Esophagus (tissue), 2 donors: Measurements from ENCODE around the gene KRABD2.
A peak's percentile ranks its signal among the peaks of the same experiment; 100 is the strongest.
"Not testable (repeated sequence)": the region's sequence is repeated elsewhere in the genome, so short reads cannot be mapped to it uniquely, and the experiment has no call there.

Experiments
- H3K27ac ChIP-seq, 2 donors: one replicate each; pipeline ENCODE4 v1.5.1; 2013; ENCODE audit warnings: low read depth in 2 of 2, mild to moderate bottlenecking in 2 of 2, inconsistent platforms in 1 of 2, low read length in 1 of 2, moderate library complexity in 1 of 2
- H3K27me3 ChIP-seq, 2 donors: one replicate each; pipeline ENCODE4 v1.6.1; 2013; ENCODE audit warnings: low read length in 2 of 2, control low read depth in 1 of 2, mild to moderate bottlenecking in 1 of 2; ENCODE audit not compliant: insufficient read depth in 2 of 2, control insufficient read depth in 1 of 2
- H3K36me3 ChIP-seq, 2 donors: one replicate each; pipeline ENCODE4 v1.6.1; 2013; ENCODE audit warnings: low read length in 1 of 2; ENCODE audit not compliant: control insufficient read depth in 2 of 2, insufficient read depth in 2 of 2
- H3K4me1 ChIP-seq, 2 donors: one replicate each; pipeline ENCODE4 v1.6.1; 2013; ENCODE audit warnings: low read length in 1 of 2; ENCODE audit not compliant: control insufficient read depth in 2 of 2, insufficient read depth in 2 of 2
- H3K4me3 ChIP-seq, 2 donors: one replicate each; pipeline ENCODE4 v1.5.1; 2013; ENCODE audit warnings: low read length in 2 of 2, mild to moderate bottlenecking in 2 of 2, low read depth in 1 of 2, moderate library complexity in 1 of 2
- H3K9me3 ChIP-seq, 2 donors: one replicate each; pipeline ENCODE4 v1.6.1; 2013; ENCODE audit warnings: mild to moderate bottlenecking in 2 of 2, low read depth in 1 of 2, low read length in 1 of 2, moderate library complexity in 1 of 2; ENCODE audit not compliant: control insufficient read depth in 2 of 2, insufficient read depth in 1 of 2
- WGBS, 2 donors: extraction: QIAGEN DNeasy Blood & Tissue Kit; methylation state at CpG; one replicate each; pipeline ENCODE4 v1.1.7; 2013; 5-methylcytosine and 5-hydroxymethylcytosine counted together
- donor health status: healthy with polysubstance abuse.
- donor health status: Bipolar disorder and iron deficiency.

KRABD2 gene

DNA sequence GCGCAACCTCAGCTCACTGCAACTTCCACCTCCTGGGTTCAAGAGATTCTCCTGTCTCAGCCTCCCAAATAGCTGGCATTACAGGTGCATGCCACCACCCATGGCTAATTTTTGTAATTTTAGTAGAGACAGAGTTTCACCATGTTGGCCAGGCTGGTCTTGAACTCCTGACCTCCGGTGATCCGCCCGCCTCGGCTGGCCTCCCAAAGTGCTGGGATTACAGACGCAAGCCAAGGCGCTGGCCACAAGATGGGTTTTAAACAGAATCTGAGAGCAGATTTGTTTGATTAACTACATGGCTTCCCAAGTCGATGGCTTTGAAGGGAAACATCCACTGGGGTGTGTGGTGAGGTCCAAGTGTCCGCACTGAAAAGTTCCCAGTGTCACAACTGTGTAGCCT, 18.0 kb upstream of the KRABD2 start:
- WGBS, 2 donors = 89 to 90% methylated on average over 9 of the region's 9 CpGs
- not testable (repeated sequence) for H3K4me1 ChIP-seq
- H3K4me3 ChIP-seq = peak overlapping the region in 1 of 2 donors; percentile 30

GRCh38 chr17:8393470-8394231, 17.1 kb upstream of the KRABD2 start:
- H3K4me3 ChIP-seq = no peak overlapping the region
- H3K27ac ChIP-seq = peak overlapping the region; percentile 62 to 88
- H3K4me1 ChIP-seq = peaks cover 0 to 8% of the 10 kb centered on the region in 2 donors
- H3K9me3 ChIP-seq = no peaks in the 10 kb centered on the region
- H3K36me3 ChIP-seq = no peaks in the 10 kb centered on the region
- 56 to 57% methylated on average over 8 of the region's 8 CpGs for WGBS, 2 donors
- no peaks in the 10 kb centered on the region for H3K27me3 ChIP-seq

More for the DNA sequence above, 18.0 kb upstream of the KRABD2 start:
- H3K27ac ChIP-seq, H3K36me3 ChIP-seq, H3K27me3 ChIP-seq, H3K9me3 ChIP-seq: not testable (repeated sequence)

GRCh38 chr17:8392674-8393469, 16.4 kb upstream of the KRABD2 start:
- Histone ChIP-seq H3K4me3 (peak overlapping the region; percentile 9 to 28), H3K4me1 (peaks cover 0 to 8% of the 10 kb centered on the region in 2 donors), H3K9me3 (no peaks in the 10 kb centered on the region), H3K27ac (peak overlapping the region; percentile 74 to 88), H3K36me3 (no peaks in the 10 kb centered on the region), H3K27me3 (no peaks in the 10 kb centered on the region)
- 85 to 86% methylated on average over 41 to 46 of the region's 46 CpGs for WGBS, 2 donors

GRCh38 chr17:8392274-8392673, 15.8 kb upstream of the KRABD2 start:
- no peaks in the 10 kb centered on the region for H3K27me3 ChIP-seq

GRCh38 chr17:8391711-8392110, 15.2 kb upstream of the KRABD2 start:
- Histone ChIP-seq H3K4me3 (peak overlapping the region; percentile 9 to 19), H3K9me3 (no peaks in the 10 kb centered on the region), H3K27ac (peak overlapping the region; percentile 74 to 82), H3K27me3 (no peaks in the 10 kb centered on the region), H3K36me3 (no peaks in the 10 kb centered on the region), H3K4me1 (peaks cover 0 to 8% of the 10 kb centered on the region in 2 donors)
- 29 to 34% methylated on average over 8 to 9 of the region's 9 CpGs for WGBS, 2 donors

More at GRCh38 chr17:8392274-8392673, 15.8 kb upstream of the KRABD2 start:
- H3K27ac ChIP-seq = peak overlapping the region; percentile 74 to 82
- H3K4me3 ChIP-seq = peak overlapping the region; percentile 9 to 19
- no peaks in the 10 kb centered on the region for H3K36me3 ChIP-seq
- WGBS, 2 donors = 65% methylated on average over 18 of the region's 18 CpGs
- no peaks in the 10 kb centered on the region for H3K9me3 ChIP-seq
- peaks cover 0 to 8% of the 10 kb centered on the region in 2 donors for H3K4me1 ChIP-seq

- Histone ChIP-seq H3K27ac (peak overlapping the region; percentile 34 to 78), H3K36me3 (no peaks in the 10 kb centered on the region), H3K4me3 (no peak overlapping the region), H3K27me3 (no peaks in the 10 kb centered on the region), H3K4me1 (peaks cover 0 to 4% of the 10 kb centered on the region in 2 donors), H3K9me3 (no peaks in the 10 kb centered on the region)
- WGBS, 2 donors = 76 to 81% methylated on average over 7 of the region's 7 CpGs
These were observed 11.6 kb upstream of the KRABD2 start for GRCh38 chr17:8387914-8388651.

DNA sequence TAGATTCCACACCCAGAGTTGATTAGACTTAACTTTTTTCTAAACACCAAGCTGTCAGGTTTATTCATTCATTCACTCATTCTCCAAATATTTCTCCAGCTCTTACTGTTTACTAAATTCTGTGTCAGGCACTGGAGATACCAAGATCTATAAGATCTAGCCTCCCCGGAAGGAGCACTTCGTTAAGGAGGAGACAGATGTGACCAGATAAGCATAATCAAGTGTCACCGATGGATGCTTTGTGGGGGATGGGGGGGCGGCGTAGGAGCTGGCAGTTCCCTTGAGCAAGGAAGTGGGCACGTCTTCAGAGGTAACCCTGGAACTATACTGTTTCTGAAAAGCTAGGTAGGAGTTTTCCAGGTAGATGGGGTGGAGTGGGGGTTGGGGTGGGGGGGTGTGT, 10.3 kb upstream of the KRABD2 start:
- no peaks in the 10 kb centered on the region for H3K9me3 ChIP-seq
- peaks cover 0 to 3% of the 10 kb centered on the region in 2 donors for H3K4me1 ChIP-seq
- no peak overlapping the region for H3K4me3 ChIP-seq
- 75% methylated on average over 6 of the region's 6 CpGs for WGBS, 2 donors
- no peaks in the 10 kb centered on the region for H3K36me3 ChIP-seq
- H3K27me3 ChIP-seq = no peaks in the 10 kb centered on the region
- peak overlapping the region in 1 of 2 donors; percentile 46 for H3K27ac ChIP-seq

DNA sequence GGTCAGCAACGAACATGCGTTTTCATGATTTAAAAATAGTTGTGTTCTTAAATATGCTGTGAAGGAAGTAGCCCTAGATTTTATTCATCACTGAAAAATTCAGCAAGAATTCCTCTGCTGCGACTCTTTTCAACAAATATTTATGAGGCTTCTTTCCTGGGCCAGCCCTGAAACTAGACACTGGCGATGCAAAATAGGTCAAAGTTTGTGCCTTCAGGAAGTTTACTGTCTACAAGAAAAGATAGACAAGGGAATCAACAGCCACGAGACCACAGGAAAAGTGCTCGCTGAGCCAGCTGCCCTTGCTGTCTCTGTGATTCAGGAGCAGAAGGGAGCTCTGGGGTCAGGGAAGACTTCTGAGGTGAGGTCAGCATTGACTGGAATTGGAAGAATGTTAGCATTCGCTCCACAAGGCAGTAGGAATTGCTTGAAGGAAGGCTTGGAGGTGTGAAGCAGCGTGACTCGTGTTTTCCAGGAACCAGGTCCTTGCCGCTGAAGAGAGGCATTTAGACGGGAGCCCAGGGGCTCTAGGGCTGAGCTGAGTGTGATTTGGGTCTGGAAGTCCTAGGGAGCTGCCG, 8.4 kb upstream of the KRABD2 start:
- H3K36me3 ChIP-seq = peaks cover 3 to 4% of the 10 kb centered on the region in 2 donors
- H3K9me3 ChIP-seq = no peaks in the 10 kb centered on the region
- WGBS, 2 donors = 77 to 81% methylated on average over 12 of the region's 12 CpGs
- H3K4me3 ChIP-seq = peak overlapping the region; percentile 13 to 81
- H3K27me3 ChIP-seq = no peaks in the 10 kb centered on the region
- peak overlapping the region; percentile 52 to 98 for H3K27ac ChIP-seq
- H3K4me1 ChIP-seq = no peaks in the 10 kb centered on the region
